ENCODE data around the gene RNF146. TPM values are rescaled to one million over a fixed set of nuclear protein-coding genes. Genes with fewer than 3 reads are reported as not detected.

RNF146 gene
- polyA plus RNA-seq, 1 donor from 2014 or later = 244 TPM

DNA sequence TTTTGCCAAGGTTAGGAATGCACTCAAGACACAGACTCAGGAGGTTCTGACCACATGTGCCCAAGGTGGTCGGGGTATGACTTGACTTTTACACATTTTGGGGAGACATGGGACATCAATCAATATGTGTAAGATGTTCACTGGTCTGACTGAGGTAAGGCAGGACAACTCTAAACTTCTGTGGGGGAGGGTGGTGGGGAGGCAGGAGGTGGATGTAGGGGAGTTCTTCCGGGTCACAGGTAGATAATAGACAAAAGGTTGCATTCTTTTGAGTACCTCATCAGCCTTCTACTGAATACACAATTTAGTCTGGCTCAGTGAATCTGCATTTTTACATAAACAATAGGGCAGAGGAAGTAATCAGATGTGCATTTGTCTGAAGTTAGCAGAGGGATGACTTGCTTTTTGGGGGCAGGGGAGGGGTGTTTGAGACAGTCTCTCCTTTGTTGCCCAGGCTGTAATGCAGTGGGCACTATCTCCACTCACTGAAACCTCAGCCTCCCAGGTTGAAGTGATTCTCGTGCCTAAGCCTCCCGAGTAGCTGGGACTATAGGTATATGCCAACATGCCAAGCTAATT is 65.8 kb downstream of the RNF146 start:
- Histone ChIP-seq H3K4me2 (ENCODE audit: low read length) (no peak overlapping the region), H3K36me3 (ENCODE audit: insufficient read depth, low read length) (peaks cover 4% of the 10 kb centered on the region), H3K4me3 (ENCODE audit: low read length) (no peak overlapping the region), H3K9me2 (ENCODE audit: insufficient read depth, low read length) (no peaks in the 10 kb centered on the region), H3K27me3 (ENCODE audit: insufficient read depth, low read depth, low read length) (no peaks in the 10 kb centered on the region), H3F3A (ENCODE audit: insufficient read depth, low read length, poor library complexity, severe bottlenecking) (no peaks in the 10 kb centered on the region), H3K9me3 (ENCODE audit: low read length) (no peaks in the 10 kb centered on the region), H3K9ac (ENCODE audit: low read length) (no peak overlapping the region), H3K79me2 (replicated peaks; ENCODE audit: insufficient read depth, low read length) (peaks cover 25% of the 10 kb centered on the region), H2AFZ (ENCODE audit: low read depth, low read length) (no peak overlapping the region), H3K27ac (ENCODE audit: low read length) (no peak overlapping the region), H4K20me1 (ENCODE audit: insufficient read depth) (no peaks in the 10 kb centered on the region)
- no peak for TF ChIP-seq CTCF (IDR thresholded peaks at IDR 0.05; ENCODE audit: poor library complexity, severe bottlenecking)
- TF ChIP-seq EZH2 (IDR thresholded peaks at IDR 0.05; ENCODE audit: borderline replicate concordance, insufficient read depth, low read length, poor library complexity, severe bottlenecking) = no peak
- no peak for TF ChIP-seq TAF1 (IDR thresholded peaks at IDR 0.05; ENCODE audit: low read depth)
- no peak for TF ChIP-seq SMC3 (conservative IDR thresholded peaks at IDR 0.05; ENCODE audit: poor library complexity)
- TF ChIP-seq RAD21 (conservative IDR thresholded peaks at IDR 0.05) = no peak
- no peak for TF ChIP-seq EP300 (conservative IDR thresholded peaks at IDR 0.05; ENCODE audit: poor library complexity, severe bottlenecking)
- no peak for TF ChIP-seq POLR2AphosphoS5 (IDR thresholded peaks at IDR 0.05)
- TF ChIP-seq MXI1 (conservative IDR thresholded peaks at IDR 0.05; ENCODE audit: poor library complexity, severe bottlenecking) = no peak
- TF ChIP-seq, protein P1, sequence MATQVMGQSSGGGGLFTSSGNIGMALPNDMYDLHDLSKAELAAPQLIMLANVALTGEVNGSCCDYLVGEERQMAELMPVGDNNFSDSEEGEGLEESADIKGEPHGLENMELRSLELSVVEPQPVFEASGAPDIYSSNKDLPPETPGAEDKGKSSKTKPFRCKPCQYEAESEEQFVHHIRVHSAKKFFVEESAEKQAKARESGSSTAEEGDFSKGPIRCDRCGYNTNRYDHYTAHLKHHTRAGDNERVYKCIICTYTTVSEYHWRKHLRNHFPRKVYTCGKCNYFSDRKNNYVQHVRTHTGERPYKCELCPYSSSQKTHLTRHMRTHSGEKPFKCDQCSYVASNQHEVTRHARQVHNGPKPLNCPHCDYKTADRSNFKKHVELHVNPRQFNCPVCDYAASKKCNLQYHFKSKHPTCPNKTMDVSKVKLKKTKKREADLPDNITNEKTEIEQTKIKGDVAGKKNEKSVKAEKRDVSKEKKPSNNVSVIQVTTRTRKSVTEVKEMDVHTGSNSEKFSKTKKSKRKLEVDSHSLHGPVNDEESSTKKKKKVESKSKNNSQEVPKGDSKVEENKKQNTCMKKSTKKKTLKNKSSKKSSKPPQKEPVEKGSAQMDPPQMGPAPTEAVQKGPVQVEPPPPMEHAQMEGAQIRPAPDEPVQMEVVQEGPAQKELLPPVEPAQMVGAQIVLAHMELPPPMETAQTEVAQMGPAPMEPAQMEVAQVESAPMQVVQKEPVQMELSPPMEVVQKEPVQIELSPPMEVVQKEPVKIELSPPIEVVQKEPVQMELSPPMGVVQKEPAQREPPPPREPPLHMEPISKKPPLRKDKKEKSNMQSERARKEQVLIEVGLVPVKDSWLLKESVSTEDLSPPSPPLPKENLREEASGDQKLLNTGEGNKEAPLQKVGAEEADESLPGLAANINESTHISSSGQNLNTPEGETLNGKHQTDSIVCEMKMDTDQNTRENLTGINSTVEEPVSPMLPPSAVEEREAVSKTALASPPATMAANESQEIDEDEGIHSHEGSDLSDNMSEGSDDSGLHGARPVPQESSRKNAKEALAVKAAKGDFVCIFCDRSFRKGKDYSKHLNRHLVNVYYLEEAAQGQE (IDR thresholded peaks at IDR 0.05; ENCODE audit: borderline replicate concordance) = no peak

Small RNA genes within 50 kb of the gene (small RNA-seq; reads per million reads assigned to genes)
- gene RNA5SP217 = 0 reads per million in 3 experiments

Other genes with a start within 250 kb of the RNF146 start
- 0.20 and 0.48 TPM in 2 replicates for gene RSPO3, start 148.2 kb upstream of the RNF146 start, polyA plus RNA-seq
- gene ECHDC1, start 76.7 kb downstream of the RNF146 start, polyA plus RNA-seq = 95.7 and 116 TPM in 2 replicates
- gene KIAA0408, start 192.5 kb downstream of the RNF146 start, polyA plus RNA-seq = 109 and 156 TPM in 2 replicates